KG1 (cell line): ENCODE results near the gene LCE3C.
"Not testable (repeated sequence)": the region's sequence is repeated elsewhere in the genome, so short reads cannot be mapped to it uniquely, and the experiment has no call there.

ENCODE experiments used
- DNase-seq: peaks from one replicate; lab custom pipeline; 2025; lab: John Stamatoyannopoulos, UW

LCE3C gene, protein sequence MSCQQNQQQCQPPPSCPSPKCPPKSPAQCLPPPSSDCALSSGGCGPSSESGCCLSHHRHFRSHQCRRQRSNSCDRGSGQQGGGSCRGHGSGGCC

DNA sequence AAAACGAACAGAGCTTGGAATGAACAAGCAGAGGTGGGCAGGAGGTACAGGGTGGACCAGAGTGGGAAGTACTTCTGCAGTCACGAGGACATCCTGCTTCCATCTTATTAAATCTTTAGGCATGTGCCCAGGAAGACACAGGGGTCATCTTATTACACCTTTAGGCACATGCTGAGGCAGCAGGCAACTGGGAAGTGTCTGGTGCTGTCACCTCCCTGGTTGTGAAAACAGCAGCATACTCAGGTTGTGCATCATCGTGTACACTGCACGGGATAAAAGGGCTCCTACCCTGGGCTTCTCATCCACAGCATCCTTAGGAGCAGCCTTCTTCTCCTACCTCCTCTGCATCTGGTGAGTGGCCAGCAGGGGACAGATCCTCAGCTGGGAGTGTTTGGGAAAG is at the start of gene LCE3C:
LCE3C (plus strand) TSS at position 301 of the 400 bp plus-strand sequence. CDS start 498 bp downstream, outside the sequence.
- no peak for DNase-seq

DNA sequence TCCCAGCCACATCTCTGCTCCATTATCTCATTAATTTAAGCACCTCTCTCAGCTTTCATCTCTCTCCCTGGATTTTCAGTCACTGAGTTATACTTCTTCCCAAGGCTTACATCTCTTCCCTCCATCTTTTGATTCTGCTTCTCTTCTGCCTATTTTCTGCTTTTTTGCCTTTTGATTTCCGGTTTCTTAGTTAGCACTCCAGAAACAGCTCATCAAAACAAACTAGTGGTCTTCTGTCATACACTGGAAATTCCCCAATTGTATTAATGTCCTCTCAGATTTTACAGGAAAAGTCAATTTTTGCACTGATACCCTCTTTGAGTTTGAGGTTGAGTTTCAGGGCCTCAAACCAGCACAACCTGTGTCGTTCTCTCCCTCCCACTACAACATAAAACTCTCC is 34.9 kb upstream of the LCE3C start:
- no peak for DNase-seq

DNA sequence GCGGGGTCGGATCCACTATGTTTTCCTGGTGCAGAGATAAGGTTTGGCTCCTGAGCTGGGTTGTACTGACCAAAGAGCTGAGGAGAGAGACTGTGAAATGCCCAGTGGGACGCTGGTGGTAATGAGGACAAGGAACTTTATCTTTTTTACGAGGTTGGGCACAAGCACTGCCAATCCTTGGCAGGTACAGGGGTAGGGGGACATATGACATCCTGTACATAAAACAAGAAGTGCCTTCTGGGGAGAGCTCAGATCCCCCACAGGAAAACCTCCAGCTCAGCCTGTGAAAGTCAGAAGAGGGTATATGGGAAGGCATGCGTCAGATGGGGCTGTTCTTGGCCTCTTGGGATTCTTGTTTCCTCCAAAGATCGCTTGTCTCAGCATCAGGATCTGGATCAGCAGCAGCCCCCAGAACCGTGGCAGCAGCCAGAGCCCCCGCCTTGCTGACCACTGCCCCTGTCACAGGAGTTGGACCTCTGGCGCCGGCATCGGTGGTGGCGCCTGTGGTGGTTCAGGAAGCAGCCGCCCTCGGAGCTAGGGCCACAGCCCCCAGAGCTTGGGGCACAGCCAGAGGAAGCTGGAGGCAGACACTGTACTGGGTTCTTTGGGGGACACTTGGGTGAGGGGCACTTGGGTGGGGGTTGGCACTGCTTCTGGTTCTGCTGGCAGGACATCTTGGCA is 34.4 kb upstream of the LCE3C start:
- no peak for DNase-seq

DNA sequence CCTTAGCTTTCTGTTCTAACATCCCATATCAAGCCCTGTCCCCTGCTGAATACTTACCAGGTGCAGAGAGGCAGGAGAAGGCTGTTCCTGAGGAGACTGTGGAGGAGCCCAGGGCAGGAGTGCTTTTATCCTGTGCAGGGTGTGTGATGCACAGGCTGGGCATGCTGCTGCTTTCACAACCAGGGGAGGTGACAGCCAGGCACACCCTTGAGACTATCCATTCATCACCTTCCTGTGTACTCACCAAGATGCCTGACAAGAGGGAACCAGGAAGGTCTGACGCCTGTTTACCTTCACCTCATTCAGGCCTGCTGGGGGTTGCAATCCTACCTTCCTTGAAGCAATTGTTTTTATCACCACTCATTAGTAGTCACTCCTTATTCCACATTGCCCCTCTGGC is 33.4 kb upstream of the LCE3C start, which contains the start of gene LCE3E:
LCE3E (minus strand) TSS at position 100 of the 400 bp plus-strand sequence. CDS start 572 bp downstream, outside the sequence.
- no peak for DNase-seq

DNA sequence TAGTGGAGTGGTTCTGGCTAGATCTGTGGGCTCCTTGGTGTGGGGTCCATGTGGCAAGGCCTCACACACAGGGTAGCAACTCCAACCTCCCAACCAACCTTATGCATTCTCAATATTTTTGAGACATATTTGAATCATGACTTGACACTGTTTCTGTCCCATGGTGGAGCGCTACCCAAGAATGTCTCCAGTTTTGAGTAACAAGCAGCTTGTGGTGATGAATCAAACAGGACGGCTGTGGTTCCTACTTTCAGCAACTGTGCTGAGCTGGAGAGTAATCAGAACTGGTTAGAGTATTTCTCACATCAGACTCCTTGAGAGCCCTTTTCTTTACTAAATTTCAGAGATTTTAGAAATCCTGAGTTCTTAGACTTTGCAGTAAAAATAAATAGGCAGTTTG is 22.9 kb upstream of the LCE3C start:
- no peak for DNase-seq

DNA sequence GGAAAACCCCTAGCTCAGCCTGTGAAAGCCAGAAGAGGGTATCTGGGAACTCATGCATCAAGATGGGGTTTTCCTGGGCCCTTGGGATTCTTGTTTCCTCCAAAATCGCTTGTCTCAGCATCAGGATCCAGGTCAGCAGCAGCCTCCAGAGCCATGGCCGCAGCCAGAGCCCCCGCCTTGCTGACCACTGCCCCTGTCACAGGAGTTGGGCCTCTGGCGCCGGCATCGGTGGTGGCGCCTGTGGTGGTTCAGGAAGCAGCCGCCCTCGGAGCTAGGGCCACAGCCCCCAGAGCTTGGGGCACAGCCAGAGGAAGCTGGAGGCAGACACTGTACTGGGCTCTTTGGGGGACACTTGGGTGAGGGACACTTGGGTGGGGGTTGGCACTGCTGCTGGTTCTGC is 20.5 kb upstream of the LCE3C start:
- not testable (repeated sequence) for DNase-seq

DNA sequence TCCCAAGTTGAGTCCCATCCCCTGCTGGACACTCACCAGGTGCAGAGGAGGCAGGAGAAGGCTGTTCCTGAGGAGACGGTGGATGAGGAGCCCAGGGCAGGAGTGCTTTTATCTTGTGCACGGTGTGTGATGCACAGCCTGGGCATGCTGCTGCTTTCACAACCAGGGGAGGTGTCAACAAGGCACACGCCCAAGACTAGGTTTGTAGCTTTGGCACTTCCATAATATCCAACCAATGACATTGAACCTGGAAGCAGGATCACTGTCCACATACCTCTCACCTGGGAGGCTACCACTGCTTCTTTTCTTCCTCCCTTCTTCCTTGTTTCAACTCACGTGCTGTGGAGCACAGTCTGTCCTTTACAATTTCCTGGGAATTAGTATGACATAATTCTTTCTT is 19.6 kb upstream of the LCE3C start, which contains the start of gene LCE3D:
LCE3D (minus strand) TSS at position 84 of the 400 bp plus-strand sequence. CDS start 580 bp downstream, outside the sequence.
- DNase-seq: no peak

DNA sequence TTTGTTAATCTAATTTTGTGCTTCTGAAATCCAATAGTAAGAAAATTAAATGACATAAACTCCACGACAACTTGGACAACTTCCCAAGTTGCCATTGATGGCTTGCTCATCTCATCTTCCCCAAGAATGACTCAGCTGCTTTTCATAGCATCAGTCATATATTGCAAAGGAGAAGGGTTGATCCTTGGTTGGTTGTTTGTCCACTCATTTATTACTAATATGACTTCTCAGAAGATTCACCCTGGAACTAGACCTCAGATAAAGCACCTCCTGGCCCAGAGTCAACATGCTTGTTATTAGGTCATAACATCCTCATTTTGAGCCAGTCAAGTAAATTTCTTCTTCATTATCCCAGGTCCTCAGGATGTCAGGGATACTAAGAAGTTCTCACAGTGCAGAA is 17.4 kb upstream of the LCE3C start:
- no peak for DNase-seq

DNA sequence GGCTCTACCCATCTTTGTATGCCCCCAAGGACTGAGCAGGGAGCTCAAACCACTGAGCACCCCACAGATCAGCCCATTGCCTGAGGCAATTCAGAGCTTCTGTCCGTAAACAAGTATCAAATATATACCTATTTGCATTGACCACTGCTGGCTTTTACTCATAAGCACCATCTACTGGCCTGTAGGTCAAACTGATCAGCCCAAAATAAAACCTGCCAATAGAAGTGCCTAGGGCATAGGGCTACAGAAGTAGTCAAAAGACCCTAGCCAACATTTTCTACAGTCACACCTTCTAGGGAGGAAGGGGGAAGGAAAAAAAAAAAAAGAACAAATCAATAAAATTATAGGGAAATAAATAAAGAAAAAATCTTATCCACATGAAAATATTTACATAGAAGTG is 14.4 kb upstream of the LCE3C start:
- no peak for DNase-seq

DNA sequence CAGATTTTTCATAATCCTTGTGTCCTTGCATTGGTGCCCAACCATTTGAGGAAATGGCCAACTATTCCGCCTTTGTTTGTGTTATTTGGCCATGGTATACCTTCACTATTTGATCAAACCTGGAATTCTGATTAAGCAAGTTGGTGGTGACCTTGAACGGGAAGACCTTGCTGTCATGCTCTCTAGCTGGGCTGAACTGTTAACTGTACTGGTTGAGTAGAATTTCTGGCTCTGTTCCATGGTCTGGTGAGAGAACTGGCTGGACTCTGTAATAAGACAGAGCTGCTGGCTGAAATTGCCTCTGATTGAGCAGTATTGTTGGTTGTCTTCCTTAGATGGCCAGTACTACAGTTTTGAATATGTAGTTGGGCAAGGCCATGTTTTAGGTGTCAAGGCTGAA is 3.0 kb upstream of the LCE3C start:
- no peak for DNase-seq

DNA sequence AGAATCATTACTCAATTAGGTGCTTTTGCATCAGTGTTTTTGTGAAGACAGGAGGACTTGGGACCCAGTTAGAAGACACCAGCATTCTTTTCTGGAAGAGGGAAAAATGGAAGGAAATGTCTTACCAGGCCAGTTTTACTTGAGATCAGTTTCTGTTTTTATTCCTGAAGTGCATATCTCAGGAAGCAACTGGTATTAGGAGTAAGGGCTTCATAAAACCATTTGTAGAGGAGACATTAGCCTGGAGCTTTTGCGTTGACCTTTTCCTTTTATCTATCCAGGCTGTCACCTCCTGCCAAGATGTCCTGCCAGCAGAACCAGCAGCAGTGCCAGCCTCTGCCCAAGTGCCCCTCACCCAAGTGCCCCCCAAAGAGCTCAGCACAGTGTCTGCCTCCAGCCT is 13.5 kb downstream of the LCE3C start, which contains the start of gene LCE3B:
LCE3B (plus strand) TSS at position 301 of the 400 bp plus-strand sequence; CDS start at position 301, 0 bp downstream.
- DNase-seq: no peak

DNA sequence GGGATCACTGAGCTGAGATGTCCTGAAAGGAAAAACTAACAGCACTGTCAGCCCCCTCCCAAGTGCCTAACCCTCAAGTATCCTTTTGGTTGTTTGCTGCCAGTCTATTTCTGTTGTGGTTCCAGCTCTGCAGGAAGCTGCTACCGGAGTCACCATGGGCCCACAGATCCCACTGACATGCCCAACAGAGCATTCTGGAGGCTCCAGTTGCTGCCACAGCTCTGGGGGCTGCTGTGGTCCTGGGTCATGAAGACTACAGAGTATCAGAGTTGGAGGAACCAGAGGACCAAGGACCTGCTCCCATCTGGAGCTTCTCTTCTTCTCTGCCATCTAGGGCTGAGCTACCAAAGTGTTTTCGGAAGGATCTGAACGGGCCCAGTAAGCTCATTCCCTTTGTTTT is 22.0 kb downstream of the LCE3C start:
- no peak for DNase-seq

DNA sequence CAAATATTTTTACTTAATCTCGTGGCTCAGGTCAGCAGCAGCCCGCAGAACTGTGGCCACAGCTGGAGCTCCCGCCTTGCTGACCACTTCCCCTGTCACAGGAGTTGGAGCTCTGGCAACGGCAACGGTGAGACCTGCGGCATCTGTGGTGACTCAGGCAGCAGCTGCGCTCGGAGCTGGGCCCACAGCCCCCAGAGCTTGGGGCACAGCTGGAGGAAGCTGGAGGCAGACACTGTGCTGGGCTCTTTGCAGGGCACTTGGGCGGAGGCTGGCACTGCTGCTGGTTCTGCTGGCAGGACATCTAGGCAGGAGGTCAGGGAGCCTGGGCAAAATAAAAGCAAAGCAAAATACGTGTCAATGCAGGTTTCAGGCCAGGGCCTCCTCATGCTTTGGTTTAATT is 22.8 kb downstream of the LCE3C start, which contains the start of gene LCE3A:
LCE3A (minus strand) TSS at position 301 of the 400 bp plus-strand sequence; CDS start at position 301, 0 bp downstream.
- DNase-seq: peak; percentile 52

DNA sequence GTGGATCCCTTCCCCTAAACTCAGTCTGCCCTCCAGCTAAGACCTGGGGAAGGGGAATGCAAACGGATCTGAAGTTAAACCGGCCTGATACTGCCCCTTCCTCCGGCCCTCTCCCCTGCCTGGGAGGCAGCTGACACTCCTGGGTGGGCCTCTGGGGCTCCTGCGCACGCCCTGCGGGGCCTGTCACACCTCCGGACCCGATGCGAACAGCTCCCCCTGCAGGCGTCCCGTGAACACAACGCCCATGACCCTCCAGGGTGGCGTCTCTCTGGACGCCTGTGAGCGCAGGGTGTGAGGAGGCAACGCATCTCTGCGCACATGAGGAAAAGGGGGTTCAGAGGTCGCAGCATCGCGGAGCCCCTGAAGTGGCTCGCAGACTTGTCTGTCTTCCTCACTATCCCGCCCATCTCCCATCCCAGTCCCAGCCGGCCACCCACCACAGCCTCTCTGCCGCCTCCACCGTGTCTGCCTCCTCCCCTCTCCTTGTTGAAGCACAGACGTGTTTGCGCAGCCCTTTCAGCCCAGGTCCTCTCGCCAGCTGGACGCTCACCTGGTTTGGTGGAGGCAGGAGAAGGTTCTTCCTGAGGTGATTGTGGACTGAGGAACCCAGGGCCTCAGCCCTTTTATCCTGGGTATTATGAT is 23.3 kb downstream of the LCE3C start:
- DNase-seq: no peak

DNA sequence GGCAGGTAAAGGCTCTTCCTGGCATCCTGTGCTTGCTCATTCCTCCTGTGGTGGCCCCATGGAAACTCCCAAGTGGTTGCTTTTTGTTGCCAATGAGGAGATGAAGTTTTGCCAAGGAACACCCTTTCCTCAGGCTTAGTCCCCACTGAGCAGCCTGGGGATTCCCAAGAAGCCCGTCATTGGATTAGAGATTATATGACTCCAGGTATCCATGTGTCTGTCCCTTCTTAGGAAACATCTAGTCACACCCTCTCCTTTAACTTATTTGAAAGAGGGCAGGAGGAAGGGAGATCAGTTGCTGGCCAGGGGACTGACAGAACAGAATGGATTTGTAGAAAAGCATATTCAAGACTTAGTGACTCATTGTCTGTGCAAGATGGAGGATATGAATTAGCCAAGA is 26.7 kb downstream of the LCE3C start:
- DNase-seq: no peak

DNA sequence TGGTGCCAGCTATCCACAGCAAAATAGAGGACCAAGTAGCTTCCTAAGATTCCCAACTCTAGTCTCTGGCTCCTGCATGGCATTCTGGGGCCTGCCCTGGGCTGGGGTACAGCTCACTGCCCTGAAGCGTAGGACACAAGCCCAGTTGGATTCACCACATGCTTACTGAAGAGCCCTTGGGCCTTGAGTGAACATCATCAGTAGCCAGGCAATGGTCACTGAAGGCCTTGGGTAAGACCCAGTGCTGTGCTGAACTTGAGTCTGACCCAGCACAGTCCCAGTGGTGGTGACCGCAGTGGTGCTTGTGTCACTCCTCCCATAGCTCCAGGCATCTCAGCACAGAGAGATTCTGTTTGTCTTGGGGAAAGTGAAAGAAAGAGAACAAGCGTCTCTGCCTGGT is 30.6 kb downstream of the LCE3C start:
- DNase-seq: no peak

DNA sequence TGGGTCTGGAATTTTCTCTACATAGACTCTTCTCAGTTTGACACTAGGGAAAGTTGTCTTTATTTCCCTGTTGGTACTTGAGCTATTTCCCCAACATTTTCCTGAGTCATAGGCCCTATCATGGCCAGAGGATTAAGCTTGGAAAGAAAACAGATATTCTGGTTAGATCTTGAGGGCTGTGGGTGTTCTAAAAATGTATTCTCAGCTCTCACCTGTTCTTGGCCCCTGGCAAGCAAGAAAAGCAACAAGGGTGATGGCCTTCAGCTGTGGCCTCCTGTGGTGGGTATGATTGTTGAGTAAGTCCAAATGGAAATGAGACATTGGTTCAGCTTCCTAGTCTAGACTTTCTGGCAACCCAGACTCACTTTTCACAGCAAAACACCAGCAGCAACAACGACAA is 40.3 kb downstream of the LCE3C start:
- DNase-seq: no peak

DNA sequence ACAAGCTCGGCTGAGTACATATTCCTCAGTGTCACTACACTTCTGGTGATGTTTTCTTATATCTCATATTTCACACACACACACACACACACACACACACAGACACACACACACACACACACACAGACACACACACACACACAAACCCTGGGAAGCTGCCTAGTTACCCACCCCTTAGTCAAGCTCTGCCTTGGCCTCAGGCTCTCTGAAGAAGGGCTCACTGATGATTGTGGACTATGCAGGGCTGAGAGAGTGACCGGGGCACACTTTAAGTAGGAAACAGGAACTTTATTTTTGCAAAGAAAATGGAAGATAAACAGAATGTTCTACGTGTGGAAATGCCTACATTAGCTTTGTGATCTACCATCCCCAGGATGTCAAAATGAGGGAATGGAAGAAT is 43.9 kb downstream of the LCE3C start:
- no peak for DNase-seq

DNA sequence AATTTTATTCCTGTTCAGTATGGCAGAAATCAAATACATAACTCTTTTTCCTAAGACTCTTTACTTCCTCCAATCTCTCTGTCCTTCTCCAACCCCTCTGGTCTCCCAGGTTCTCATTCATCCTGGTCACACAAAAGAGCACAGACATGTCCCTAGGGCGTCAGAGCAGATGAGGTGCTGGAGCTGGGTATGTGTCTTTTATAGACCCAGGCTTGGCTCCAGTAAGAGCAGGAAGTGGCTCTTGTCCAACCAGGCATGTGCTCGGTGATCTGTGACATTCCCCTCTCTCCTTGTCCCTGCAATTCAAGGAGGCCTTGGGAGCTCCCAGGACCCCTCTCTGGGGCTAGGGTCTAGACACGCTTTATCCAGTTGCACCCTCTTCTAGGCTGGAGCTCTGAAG is 45.1 kb downstream of the LCE3C start:
- no peak for DNase-seq

DNA sequence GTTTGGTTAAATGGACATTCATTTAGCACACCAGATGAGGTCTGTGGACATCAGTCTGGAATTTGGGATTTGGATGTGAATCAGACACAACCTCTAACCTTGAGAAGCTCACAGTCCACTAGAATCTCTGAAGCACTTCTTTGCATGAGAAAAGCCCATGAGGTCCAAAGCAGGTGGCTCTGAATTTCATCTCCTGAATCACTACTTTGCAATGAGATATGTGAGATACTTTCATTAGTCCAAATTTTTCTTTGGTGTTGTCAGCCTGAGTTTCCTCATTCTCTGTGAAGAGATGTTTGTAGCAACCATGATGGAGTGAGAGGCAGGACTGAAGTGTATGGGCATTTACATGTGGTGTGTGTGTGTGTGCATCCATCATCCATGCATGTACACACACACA is 46.6 kb downstream of the LCE3C start:
- no peak for DNase-seq
